GM19023 (cell line): ENCODE results near the gene FSTL1.

Source experiments
- ATAC-seq: cut with Tn5 transposase; IDR thresholded peaks from one replicate; pipeline ENCODE4 v1.9.1; 2021; ENCODE audit warnings: mild to moderate bottlenecking, moderate library complexity; ENCODE audit not compliant: unreplicated experiment

FSTL1 gene

GRCh38 chr3:120440762-120441161, 10.0 kb downstream of the FSTL1 start:
- ATAC-seq = no peak

DNA sequence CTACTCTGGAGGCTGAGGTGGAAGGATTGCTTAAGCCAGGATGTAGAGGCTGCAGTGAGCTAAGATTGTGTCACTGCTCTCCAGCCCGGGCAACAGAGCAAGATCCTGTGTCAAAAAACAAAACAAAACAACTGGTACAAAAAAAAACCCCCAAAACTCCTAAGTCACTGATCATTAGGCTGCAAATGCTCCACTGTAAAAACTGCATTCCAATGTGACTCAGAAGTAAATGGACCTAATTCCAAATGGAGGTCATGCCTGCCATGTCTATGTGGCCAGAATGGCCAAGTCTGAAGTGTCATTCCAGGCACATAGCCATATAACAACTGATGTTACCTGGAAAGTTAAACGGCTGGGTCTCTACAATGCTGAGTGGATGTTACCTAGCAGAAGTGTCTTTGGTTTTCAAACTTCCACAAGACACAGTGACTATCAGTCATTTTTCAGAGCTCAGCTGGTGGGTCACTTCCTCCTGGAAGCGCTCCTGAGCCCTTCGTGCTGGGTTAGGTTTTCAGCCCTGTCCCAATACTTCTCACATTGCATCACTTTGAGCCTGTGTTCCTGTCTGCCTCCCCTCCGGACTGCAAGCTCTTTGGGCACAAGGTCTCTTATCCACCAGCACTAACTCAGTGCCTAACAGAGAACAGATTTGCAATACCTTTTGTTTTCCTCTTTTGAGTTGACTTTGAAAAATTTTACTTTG, 10.6 kb downstream of the FSTL1 start:
- no peak for ATAC-seq

DNA sequence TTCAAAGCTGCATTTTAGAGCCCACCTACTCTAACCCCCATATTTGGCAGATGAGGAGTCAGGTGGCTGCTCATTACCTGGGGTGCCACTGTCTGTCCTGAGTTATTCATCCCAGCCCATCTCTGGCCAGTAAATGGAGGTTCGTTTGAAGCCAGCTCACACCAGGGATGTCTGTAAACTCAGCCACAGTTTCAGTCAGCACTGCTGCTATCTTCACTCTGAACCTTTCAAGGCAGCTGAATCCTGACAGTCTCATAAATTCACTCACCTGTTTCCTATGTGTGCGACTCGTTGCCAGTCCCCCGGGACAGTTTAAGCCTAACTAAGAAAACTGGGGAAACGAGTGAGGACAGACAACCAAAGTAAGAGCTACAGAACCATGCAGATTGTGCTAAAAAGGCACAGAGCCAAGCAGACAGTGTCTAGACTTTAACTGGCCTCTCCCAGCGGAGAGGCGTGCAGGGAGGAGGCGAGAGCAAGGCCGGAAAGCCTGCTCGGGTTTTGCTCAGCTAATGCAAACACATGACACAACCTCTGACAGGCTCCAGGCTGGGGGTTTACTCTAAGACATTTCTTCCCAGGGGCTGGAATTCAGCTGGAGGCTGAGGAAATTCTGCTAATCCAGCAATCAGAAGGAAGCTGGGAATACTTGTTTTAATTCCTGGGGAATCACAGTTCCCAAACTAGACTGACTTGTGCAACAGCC, 12.0 kb downstream of the FSTL1 start:
- no peak for ATAC-seq

DNA sequence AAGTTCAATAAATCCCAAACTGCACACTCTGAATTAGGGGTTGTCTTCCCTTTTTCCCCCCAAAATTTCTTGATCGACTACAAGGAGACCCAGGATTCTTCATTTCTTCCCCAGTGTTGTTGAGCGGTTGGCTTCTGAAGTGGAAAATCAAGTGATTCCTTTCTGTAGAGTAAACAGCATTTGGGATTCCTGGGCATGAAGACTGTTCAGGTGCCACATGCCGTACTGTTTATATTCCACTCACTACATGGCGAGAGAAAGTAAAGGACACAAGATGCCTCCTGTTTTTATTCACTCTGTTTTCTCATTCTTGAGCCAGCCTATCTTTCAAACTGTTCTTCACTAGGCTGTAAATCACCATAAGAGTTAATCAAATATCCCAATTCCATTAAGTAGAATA, 12.6 kb downstream of the FSTL1 start:
- no peak for ATAC-seq

- no peak for ATAC-seq
Observed at GRCh38 chr3:120437559-120437958, 13.2 kb downstream of the FSTL1 start.

- no peak for ATAC-seq
Observed at GRCh38 chr3:120436523-120437050, 14.2 kb downstream of the FSTL1 start.

DNA sequence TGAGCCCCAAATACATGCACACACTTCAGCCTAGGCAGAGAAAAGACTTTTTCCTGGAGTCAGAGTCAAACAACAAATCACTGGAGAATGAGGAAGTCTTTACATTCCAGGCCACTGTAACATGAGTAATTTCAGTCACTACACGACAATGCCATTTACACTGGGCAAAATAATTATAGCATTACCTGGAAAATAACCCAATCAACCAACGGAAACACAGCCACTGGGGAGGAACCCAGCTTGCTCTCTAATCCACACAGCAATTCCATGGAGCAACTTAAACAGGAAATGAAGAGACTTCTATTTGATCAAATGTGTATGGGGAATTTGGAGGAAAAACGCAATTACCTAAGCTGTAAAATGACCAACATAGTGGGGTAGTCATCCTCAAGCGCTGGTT, 15.2 kb downstream of the FSTL1 start:
- ATAC-seq = no peak

DNA sequence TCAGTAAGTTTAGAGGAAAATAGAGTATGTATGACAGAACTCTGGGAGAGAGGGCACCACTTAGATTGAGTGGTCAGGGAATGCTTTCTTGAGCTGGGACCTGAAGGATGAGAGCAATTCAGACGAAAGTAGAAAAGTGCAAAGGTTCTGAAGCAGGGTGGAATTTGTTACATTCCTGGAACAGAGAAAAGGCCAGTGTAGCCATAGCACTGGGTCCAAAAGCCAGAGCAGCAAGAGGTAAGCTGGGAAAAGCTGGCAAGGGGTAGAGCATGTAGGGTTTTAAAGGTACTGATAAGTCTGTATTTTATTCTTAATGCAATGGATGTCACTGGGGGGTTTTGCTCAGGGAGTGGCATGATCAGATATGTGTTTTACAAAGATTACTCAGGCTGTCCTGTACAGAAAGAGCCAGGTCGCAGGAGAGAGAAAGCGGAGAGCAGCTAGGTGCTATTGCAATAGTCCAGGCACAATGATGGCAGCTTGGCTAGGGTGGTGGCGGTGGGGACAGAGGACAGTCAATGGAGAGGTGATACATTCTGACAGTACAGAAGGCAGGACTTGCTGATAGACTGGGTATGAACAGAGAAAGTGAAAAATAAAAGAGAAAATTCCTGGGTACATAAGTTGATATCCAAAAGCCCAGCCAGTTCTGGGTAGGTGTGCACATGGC, 17.0 kb downstream of the FSTL1 start:
- ATAC-seq = no peak

DNA sequence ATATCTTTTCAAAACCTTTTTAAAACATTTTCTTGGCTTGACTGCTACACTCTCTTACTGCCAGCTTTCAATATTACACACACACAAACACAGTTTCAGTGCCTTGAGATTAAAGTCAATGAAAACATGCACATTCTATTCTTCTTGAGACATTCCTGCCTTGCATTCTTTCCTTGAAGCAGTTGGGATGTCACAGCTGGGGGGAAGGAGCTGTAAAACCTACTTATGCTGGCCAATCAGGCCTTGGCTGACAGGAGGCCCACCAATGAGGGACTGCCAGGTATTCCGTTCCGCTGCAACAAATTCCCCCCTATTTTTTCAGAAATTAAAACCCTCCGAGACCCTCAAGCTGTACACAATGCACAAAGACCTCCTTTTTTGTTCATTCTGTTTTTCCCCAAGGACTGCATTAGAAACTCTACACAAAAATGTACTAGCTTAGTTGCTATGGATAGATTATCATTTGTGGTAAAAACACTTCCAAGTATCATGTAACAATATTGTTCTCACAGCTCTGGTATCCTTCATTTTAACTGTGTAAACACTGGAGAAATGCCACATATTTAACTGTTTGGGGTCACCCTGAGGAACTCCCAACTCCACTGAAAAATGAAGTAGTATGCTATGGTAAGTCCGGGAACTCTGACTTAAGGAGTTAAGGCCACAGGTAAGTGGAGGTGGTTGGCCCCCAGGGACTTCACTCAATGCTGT, 18.5 kb downstream of the FSTL1 start:
- no peak for ATAC-seq

DNA sequence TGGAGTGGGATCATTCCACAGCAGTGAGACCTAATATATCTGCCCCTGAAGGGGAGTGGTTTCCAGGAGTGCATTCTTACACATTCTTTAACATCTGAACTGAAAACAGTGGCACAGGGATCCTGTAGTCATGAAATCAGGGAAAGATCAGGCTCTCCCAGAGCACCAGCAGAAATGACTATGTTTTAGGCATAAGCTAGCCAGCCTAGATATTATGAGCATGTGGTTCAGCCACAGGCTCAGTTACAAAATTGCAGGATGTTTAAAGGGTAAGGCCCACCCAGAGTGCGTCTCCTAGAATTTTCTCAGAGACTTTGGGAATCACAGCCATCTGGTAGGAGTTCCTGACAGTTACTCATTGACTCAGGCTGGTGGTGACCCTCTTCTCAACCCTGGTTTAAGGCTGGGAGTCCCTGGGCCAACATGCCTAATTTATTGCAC, 20.9 kb downstream of the FSTL1 start:
- ATAC-seq = no peak

- ATAC-seq = no peak
Observed at GRCh38 chr3:120428924-120429323, 21.9 kb downstream of the FSTL1 start.

- no peak for ATAC-seq
Observed at GRCh38 chr3:120427201-120427600, 23.6 kb downstream of the FSTL1 start.

DNA sequence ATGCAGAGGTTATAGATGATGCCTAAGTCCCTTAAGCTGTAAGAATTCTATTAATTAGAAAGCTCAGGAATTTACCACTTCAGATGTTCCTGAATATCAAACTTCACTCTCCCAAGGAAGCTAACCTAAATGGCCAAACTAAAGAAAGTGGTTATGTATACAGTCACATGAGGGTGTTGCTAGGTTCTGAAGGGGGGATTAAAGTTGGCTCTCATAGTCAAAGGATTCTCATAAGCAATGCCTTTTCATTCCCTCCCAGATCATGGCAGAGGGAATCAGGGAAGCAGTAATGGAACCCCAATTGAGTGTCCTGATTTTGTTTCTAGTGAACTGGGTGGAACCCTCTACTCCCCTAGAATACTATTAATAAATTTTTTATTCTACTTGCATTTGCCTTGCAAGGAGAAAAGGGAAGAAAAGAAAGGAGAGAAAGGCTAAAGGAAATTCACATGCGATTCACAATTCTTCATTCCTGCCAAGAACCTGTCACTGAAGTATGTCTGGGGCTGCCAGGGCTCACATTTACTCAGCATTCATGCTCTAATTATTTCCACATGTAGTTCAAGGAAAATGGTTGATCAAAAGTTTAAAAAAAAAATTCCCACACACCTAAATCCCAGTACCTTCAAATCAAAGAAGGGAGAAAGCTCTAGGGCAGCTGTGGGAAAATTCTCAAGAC, 25.1 kb downstream of the FSTL1 start:
- no peak for ATAC-seq

DNA sequence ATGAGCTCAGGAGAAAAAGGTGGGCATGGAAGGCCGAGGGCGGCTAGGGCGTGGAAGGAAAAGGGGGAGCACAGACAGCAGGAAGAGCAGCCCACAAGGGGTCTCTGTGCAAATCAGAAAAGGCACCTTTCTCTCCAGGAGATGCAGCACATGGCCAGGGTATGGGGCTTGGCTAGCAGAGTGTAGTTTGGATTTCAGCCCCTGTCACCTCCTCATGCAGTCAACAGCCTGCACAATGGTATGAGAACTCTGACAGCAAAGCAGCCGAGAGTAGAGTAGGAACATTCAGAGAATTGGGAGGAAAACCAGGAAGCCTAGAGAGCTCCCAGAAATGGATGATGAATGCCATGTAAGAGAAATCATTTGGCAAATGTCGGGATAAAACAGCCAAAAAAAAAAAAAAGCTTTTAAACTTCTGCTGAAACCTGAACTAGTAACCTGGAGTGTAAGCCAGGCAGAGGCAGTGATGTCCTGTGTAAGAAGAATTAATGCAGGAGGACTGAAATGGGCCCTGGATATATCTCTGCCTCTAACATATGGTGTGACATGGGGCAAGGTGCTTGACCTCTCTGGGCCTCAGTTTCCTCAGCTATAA, 25.7 kb downstream of the FSTL1 start:
- ATAC-seq = no peak

DNA sequence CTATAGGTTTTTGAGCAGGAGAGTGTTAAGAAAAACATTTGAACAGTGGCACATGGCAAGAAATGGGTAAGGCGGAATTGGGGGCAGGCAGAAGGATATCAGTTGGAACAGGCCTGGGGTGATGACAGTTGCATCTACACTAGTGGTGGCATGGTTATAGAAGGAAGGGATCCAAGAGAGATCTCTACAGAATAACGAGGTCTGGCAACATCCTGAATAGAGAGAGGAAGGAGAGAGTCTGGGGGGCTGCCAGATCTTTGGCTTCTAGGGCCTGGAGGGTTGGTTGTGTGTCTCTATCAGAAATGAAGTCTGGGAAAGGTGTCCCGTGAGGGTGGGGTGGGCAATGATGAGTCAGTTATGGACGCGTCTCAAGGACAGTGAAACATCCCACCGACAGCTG, 26.3 kb downstream of the FSTL1 start:
- no peak for ATAC-seq

- ATAC-seq = no peak
Observed at GRCh38 chr3:120423432-120423831, 27.4 kb downstream of the FSTL1 start.

DNA sequence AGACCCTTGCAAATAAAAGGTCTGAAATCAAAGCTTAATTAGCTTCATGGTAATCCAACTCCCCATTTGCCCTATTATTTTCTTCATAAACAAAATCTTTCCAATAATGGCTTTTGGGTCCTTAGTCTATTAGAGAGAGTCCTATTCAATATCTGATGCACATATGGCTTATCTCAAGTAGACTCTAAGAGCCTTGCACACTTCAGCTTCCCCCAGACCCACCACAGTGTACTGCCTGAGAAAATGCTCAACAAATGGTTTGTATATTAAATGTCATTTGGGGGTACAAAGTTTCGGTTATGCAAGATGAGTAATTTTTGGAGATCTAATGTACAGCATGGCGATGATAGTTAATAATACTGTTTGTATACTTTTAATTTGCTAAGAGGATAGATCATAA, 28.9 kb downstream of the FSTL1 start:
- ATAC-seq = no peak

GRCh38 chr3:120420928-120421551, 29.8 kb downstream of the FSTL1 start:
- ATAC-seq = no peak

- ATAC-seq = no peak
Observed at GRCh38 chr3:120420360-120420759, 30.4 kb downstream of the FSTL1 start.

- ATAC-seq = no peak
Observed at GRCh38 chr3:120419797-120420196, 31.0 kb downstream of the FSTL1 start.
